MM.1S (cell line): ENCODE measurements around the gene ABCB6.

Experiments used
- EZH2 ChIP-seq: fragments of 300-600 bp; sonication (generic); optimal IDR thresholded peaks from 2 replicates; pipeline ENCODE3; 2017; ENCODE audit warnings: low read depth, mild to moderate bottlenecking, antibody characterized with exemption, low read length, mixed read lengths
- EZH2phosphoT487 ChIP-seq: fragments of 300-600 bp; sonication (generic); IDR thresholded peaks from 2 replicates; pipeline ENCODE4 v1.6.1; 2018; ENCODE audit warnings: antibody characterized with exemption, low read length
- TF ChIP-seq, protein P1 (sequence below): fragments of 300-600 bp; sonication (generic); IDR thresholded peaks from 2 replicates; pipeline ENCODE4 v1.5.1; 2016; ENCODE audit warnings: antibody characterized with exemption, low read length, mixed read lengths

DNA sequence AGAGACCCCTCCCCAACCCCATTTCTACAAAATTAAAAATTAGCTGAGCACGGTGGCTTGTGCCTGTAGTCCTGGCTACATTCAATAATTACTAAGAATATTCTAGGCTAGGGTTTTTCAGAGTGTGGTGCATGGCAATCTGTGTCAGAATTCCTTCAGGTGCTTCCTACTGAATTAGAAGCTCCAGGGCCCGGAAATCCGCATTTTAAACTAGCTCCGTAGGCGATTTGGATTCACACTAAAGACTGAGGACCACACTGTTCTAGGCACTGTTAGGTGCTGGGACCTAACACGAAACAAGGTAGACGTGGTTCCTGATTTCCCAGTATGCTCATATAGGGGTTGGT, 12.8 kb downstream of the ABCB6 start:
- TF ChIP-seq, protein P1, sequence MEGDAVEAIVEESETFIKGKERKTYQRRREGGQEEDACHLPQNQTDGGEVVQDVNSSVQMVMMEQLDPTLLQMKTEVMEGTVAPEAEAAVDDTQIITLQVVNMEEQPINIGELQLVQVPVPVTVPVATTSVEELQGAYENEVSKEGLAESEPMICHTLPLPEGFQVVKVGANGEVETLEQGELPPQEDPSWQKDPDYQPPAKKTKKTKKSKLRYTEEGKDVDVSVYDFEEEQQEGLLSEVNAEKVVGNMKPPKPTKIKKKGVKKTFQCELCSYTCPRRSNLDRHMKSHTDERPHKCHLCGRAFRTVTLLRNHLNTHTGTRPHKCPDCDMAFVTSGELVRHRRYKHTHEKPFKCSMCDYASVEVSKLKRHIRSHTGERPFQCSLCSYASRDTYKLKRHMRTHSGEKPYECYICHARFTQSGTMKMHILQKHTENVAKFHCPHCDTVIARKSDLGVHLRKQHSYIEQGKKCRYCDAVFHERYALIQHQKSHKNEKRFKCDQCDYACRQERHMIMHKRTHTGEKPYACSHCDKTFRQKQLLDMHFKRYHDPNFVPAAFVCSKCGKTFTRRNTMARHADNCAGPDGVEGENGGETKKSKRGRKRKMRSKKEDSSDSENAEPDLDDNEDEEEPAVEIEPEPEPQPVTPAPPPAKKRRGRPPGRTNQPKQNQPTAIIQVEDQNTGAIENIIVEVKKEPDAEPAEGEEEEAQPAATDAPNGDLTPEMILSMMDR, result no peak
- TF ChIP-seq EZH2 (no peak), EZH2phosphoT487 (no peak)
